IMR-90 (cell line): ENCODE results near the gene CAPN2. TPM values are rescaled to one million over a fixed set of nuclear protein-coding genes. Genes with fewer than 3 reads are reported as not detected.

Experiments used
- ATAC-seq: fragments of 200-7000 bp; cut with Tn5 transposase; 2 replicates; pipeline ENCODE4 v1.9.1; 2020; ENCODE audit warnings: low read depth, mild to moderate bottlenecking, moderate library complexity
- BruUV-seq: library from RNA; stranded (reverse); fragments of 400-500 nt; replicated peaks from 2 replicates; lab custom pipeline; 2021; lab: Mats Ljungman, UMichigan
- CTCF ChIA-PET: fragments of 300-600 bp; formaldehyde crosslinking; extraction: SDS; loops from one replicate; lab custom pipeline; 2021; ENCODE audit warnings: antibody characterized with exemption; lab: Yijun Ruan, JAX
- POLR2A ChIA-PET: fragments of 300-600 bp; sonication (Branson Sonifier 250); formaldehyde crosslinking; loops from one replicate; lab custom pipeline; 2022; ENCODE audit warnings: antibody characterized with exemption; ENCODE audit not compliant: unreplicated experiment; lab: Charles Lee
- DNase-seq: peaks from one replicate; pipeline ENCODE4 v3.0.0; 2013
- H2AFZ ChIP-seq: replicated peaks from 2 replicates; pipeline ENCODE3; 2013; ENCODE audit warnings: low read length, mild to moderate bottlenecking; ENCODE audit not compliant: poor library complexity
- H2AK5ac ChIP-seq: 2 replicates; pipeline ENCODE4 v1.6.1; 2013; ENCODE audit warnings: low read depth, low read length, inconsistent platforms
- H2AK9ac ChIP-seq: replicated peaks from 2 replicates; pipeline ENCODE3; 2013; ENCODE audit warnings: mild to moderate bottlenecking, low read depth, low read length, moderate library complexity; ENCODE audit not compliant: poor library complexity
- H2BK120ac ChIP-seq: 2 replicates; pipeline ENCODE4 v1.6.1; 2013; ENCODE audit warnings: low read depth, low read length, inconsistent platforms
- H2BK15ac ChIP-seq: 3 replicates; pipeline ENCODE4 v1.6.1; 2013; ENCODE audit warnings: low read depth, low read length, inconsistent platforms
- H2BK20ac ChIP-seq: 2 replicates; pipeline ENCODE4 v1.6.1; 2013; ENCODE audit warnings: low read depth, mild to moderate bottlenecking, inconsistent platforms, low read length, moderate library complexity
- H2BK5ac ChIP-seq: 2 replicates; pipeline ENCODE4 v1.6.1; 2013; ENCODE audit warnings: mild to moderate bottlenecking, low read depth, low read length, inconsistent platforms; ENCODE audit not compliant: poor library complexity, severe bottlenecking
- H3K14ac ChIP-seq: replicated peaks from 2 replicates; pipeline ENCODE4 v1.6.1; 2013; ENCODE audit warnings: low read depth, low read length, inconsistent platforms
- H3K18ac ChIP-seq: 2 replicates; pipeline ENCODE4 v1.6.1; 2013; ENCODE audit warnings: low read depth, low read length, control low read depth
- H3K23ac ChIP-seq: 2 replicates; pipeline ENCODE4 v1.6.1; 2013; ENCODE audit warnings: low read depth, low read length, inconsistent platforms
- H3K27ac ChIP-seq: 2 replicates; pipeline ENCODE4 v1.5.1; 2013; ENCODE audit warnings: mild to moderate bottlenecking, control low read depth, low read length; ENCODE audit not compliant: insufficient read depth
- H3K27me3 ChIP-seq: 2 replicates; pipeline ENCODE4 v1.6.1; 2013; ENCODE audit warnings: low read length; ENCODE audit not compliant: control insufficient read depth, insufficient read depth
- H3K36me3 ChIP-seq: 2 replicates; pipeline ENCODE4 v1.6.1; 2013; ENCODE audit warnings: low read length, mixed read lengths; ENCODE audit not compliant: control insufficient read depth, insufficient read depth
- H3K4ac ChIP-seq: 2 replicates; pipeline ENCODE4 v1.6.1; 2013; ENCODE audit warnings: low read depth, low read length, inconsistent platforms
- H3K4me1 ChIP-seq: 2 replicates; pipeline ENCODE4 v1.6.1; 2013; ENCODE audit warnings: low read length, mixed read lengths; ENCODE audit not compliant: control insufficient read depth, insufficient read depth
- H3K4me2 ChIP-seq: 2 replicates; pipeline ENCODE4 v1.6.1; 2013; ENCODE audit warnings: low read depth, mild to moderate bottlenecking, control low read depth, low read length, moderate library complexity
- H3K4me3 ChIP-seq: 2 replicates; pipeline ENCODE4 v1.5.1; 2013; ENCODE audit warnings: low read depth, mild to moderate bottlenecking, control low read depth, low read length, moderate library complexity; ENCODE audit not compliant: insufficient read depth
- H3K56ac ChIP-seq: 2 replicates; pipeline ENCODE4 v1.6.1; 2013; ENCODE audit warnings: low read length, inconsistent platforms; ENCODE audit not compliant: insufficient read depth; ENCODE audit errors: extremely low read depth
- H3K79me1 ChIP-seq, 2 experiments: 2 replicates each; pipeline ENCODE4 v1.6.1; 2013; ENCODE audit warnings: low read length in 2 of 2, inconsistent platforms in 1 of 2, low read depth in 1 of 2
- H3K9ac ChIP-seq: 2 replicates; pipeline ENCODE4 v1.6.1; 2013; ENCODE audit warnings: low read depth, low read length, control low read depth
- H3K9me1 ChIP-seq: 2 replicates; pipeline ENCODE4 v1.6.1; 2013; ENCODE audit warnings: low read length, inconsistent platforms; ENCODE audit not compliant: insufficient read depth
- H3K9me3 ChIP-seq: 2 replicates; pipeline ENCODE4 v1.6.1; 2013; ENCODE audit warnings: low read length; ENCODE audit not compliant: control insufficient read depth, insufficient read depth
- H4K20me1 ChIP-seq: 2 replicates; pipeline ENCODE4 v1.6.1; 2013; ENCODE audit warnings: low read length, inconsistent platforms; ENCODE audit not compliant: insufficient read depth
- H4K5ac ChIP-seq: 2 replicates; pipeline ENCODE4 v1.6.1; 2013; ENCODE audit warnings: mild to moderate bottlenecking, low read depth, low read length, control low read depth
- H4K8ac ChIP-seq, 2 experiments: 2 replicates each; pipeline ENCODE4 v1.6.1; 2013; ENCODE audit warnings: low read depth in 2 of 2, low read length in 2 of 2, control low read depth in 1 of 2, inconsistent platforms in 1 of 2
- H4K91ac ChIP-seq: 2 replicates; pipeline ENCODE4 v1.6.1; 2013; ENCODE audit warnings: low read depth, low read length, inconsistent platforms; ENCODE audit not compliant: insufficient read depth
- BHLHE40 ChIP-seq: fragments of 150-350 bp; IDR thresholded peaks from 2 replicates; pipeline ENCODE4 v1.6.1; 2016; ENCODE audit warnings: mild to moderate bottlenecking, low read depth, low read length
- CEBPB ChIP-seq: IDR thresholded peaks from 2 replicates; pipeline ENCODE4 v1.6.1; 2012; ENCODE audit warnings: low read depth, low read length, improper control_type of control experiment
- CHD1 ChIP-seq: IDR thresholded peaks from 2 replicates; pipeline ENCODE4 v1.6.1; 2012; ENCODE audit warnings: low read depth, low read length, improper control_type of control experiment
- CTCF ChIP-seq: conservative IDR thresholded peaks from 2 replicates; pipeline ENCODE4 v1.5.1; 2012; ENCODE audit warnings: mild to moderate bottlenecking, low read depth, low read length, improper control_type of control experiment
- ELK1 ChIP-seq: fragments of 150-350 bp; IDR thresholded peaks from 2 replicates; pipeline ENCODE4 v1.6.1; 2016; ENCODE audit warnings: low read depth, mild to moderate bottlenecking, low read length, moderate library complexity, borderline replicate concordance
- FOS ChIP-seq: fragments of 150-350 bp; IDR thresholded peaks from 2 replicates; pipeline ENCODE4 v1.6.1; 2016; ENCODE audit warnings: low read depth, low read length
- MAFK ChIP-seq: IDR thresholded peaks from 2 replicates; pipeline ENCODE4 v1.6.1; 2012; ENCODE audit warnings: low read depth, low read length, improper control_type of control experiment
- MAZ ChIP-seq: IDR thresholded peaks from 2 replicates; pipeline ENCODE4 v1.6.1; 2012; ENCODE audit warnings: low read depth, mild to moderate bottlenecking, low read length, improper control_type of control experiment, moderate library complexity, borderline replicate concordance
- NFE2L2 ChIP-seq: fragments of 150-350 bp; IDR thresholded peaks from 2 replicates; pipeline ENCODE4 v1.6.1; 2016; ENCODE audit warnings: low read depth, mild to moderate bottlenecking, low read length
- POLR2A ChIP-seq: IDR thresholded peaks from 2 replicates; pipeline ENCODE4 v1.6.1; 2012; ENCODE audit warnings: mild to moderate bottlenecking, low read depth, low read length
- RAD21 ChIP-seq: IDR thresholded peaks from 2 replicates; pipeline ENCODE4 v1.6.1; 2012; ENCODE audit warnings: low read length, improper control_type of control experiment
- RCOR1 ChIP-seq: IDR thresholded peaks from 2 replicates; pipeline ENCODE4 v1.6.1; 2012; ENCODE audit warnings: mild to moderate bottlenecking, low read length, improper control_type of control experiment; ENCODE audit not compliant: insufficient replicate concordance
- RFX5 ChIP-seq: IDR thresholded peaks from 2 replicates; pipeline ENCODE4 v1.8.0; 2012; ENCODE audit warnings: low read depth, mild to moderate bottlenecking, low read length, moderate library complexity
- SMC3 ChIP-seq: fragments of 150-350 bp; IDR thresholded peaks from 2 replicates; pipeline ENCODE4 v1.6.1; 2016; ENCODE audit warnings: low read depth, mild to moderate bottlenecking, antibody characterized with exemption, low read length, moderate library complexity
- USF2 ChIP-seq: fragments of 150-350 bp; IDR thresholded peaks from 2 replicates; pipeline ENCODE4 v1.6.1; 2017; ENCODE audit warnings: mild to moderate bottlenecking, antibody characterized with exemption, low read length, low read depth
- WGBS, 2 experiments: methylation state at CpG; one replicate each; pipeline versions ENCODE4 v1.1.5 to v1.1.7; 2013; ENCODE audit warnings: missing lambda C conversion rate in 2 of 2; ENCODE audit not compliant: insufficient read length in 1 of 2; ENCODE audit errors: extremely low coverage in 2 of 2; 5-methylcytosine and 5-hydroxymethylcytosine counted together
- dilution Hi-C: fragments of 300-500 bp; cut with HindIII; formaldehyde crosslinking; loops from one replicate; pipeline ENCODE4 v1.14.3; 2018; ENCODE audit warnings: low sequenced_read_pairs; ENCODE audit not compliant: unreplicated experiment
- in situ Hi-C: fragments of 300-500 bp; cut with MboI; formaldehyde crosslinking; loops from 3 replicates; pipeline ENCODE4 v1.14.3; 2019; ENCODE audit warnings: low sequenced_read_pairs, inconsistent platforms, mixed read lengths
- intact Hi-C: fragments of 100-400 bp; cut with micrococcal nuclease; formaldehyde crosslinking; loops from 2 replicates; pipeline ENCODE4 v1.10.0; 2022
- polyA plus RNA-seq, 3 experiments: library from polyadenylated mRNA; depleted of rRNA; stranded (reverse); fragments of >200 nt; gene quantifications; 2 replicates each; pipeline ENCODE4 v1.2.3, GENCODE V29; 2012; ENCODE audit warnings: low replicate concordance in 1 of 3
- total RNA-seq: library from RNA; depleted of rRNA; stranded (reverse); fragments of >200 nt; gene quantifications from 2 replicates; pipeline ENCODE4 v1.2.3, GENCODE V29; 2012

The CAPN2 gene
- total and polyA plus RNA-seq, 2 of the 4 experiments (the other 2 are of a cell fraction): 339 to 430 TPM

GRCh38 chr1:223712850-223713474 is 623 bp downstream of the CAPN2 start:
- intact Hi-C loops: loop anchor here (1.0 kb wide), 2 partner anchors 8 to 36 kb away; no protein-coding TSS in a partner anchor
- WGBS, 2 experiments: 0% methylated on average over 3 of the region's 40 CpGs; no CpG with 5 or more reads in 1 of the 2 experiments
- POLR2A ChIA-PET: interaction anchor here (0.6 kb wide), 1 partner anchor 999 kb away, joined by 27 read pairs; no protein-coding TSS in a partner anchor
- H3K56ac ChIP-seq: peak overlapping the region; percentile 96
- H3K4me3 ChIP-seq: peak overlapping the region; percentile 99
- in situ Hi-C loops: no loop called here
- H4K20me1 ChIP-seq: peaks cover 32% of the 10 kb centered on the region
- peaks cover 15 to 62% of the 10 kb centered on the region in 2 experiments; a peak in 3 of 4 replicates for H3K79me1 ChIP-seq
- peak overlapping the region; percentile 78 for H2AK5ac ChIP-seq
- dilution Hi-C loops: no loop called here
- peaks cover 13% of the 10 kb centered on the region for H3K36me3 ChIP-seq
- peak overlapping the region; percentile 90 for H3K4me2 ChIP-seq
- no peak for DNase-seq
- ATAC-seq: peak; percentile 8
- H3K4ac ChIP-seq: peak overlapping the region; percentile 97
- peak overlapping the region; percentile 90 for H4K5ac ChIP-seq
- H3K9me3 ChIP-seq: no peaks in the 10 kb centered on the region
- no TSS peak for BruUV-seq
- H3K9me1 ChIP-seq: peaks cover 16% of the 10 kb centered on the region
- H2BK15ac ChIP-seq: peak overlapping the region; percentile 48; the same call in 1 of the 3 replicates
- H2AK9ac ChIP-seq: peak overlapping the region; percentile 99
- CTCF ChIA-PET: interaction anchor here (1.2 to 3.5 kb wide), 2 partner anchors 17 to 37 kb away, joined by 3 to 21 read pairs; no protein-coding TSS in a partner anchor
- H2AFZ ChIP-seq: peak overlapping the region; percentile 85
- no peaks in the 10 kb centered on the region for H3K27me3 ChIP-seq
- H3K4me1 ChIP-seq: peaks cover 34% of the 10 kb centered on the region
- H3K23ac ChIP-seq: peak overlapping the region; percentile 98
- H3K18ac ChIP-seq: peak overlapping the region; percentile 93
- H2BK120ac ChIP-seq: peak overlapping the region; percentile 85
- peak overlapping the region; percentile 22 for H2BK20ac ChIP-seq
- H4K8ac ChIP-seq: peak overlapping the region; percentile 83 to 89
- peak overlapping the region; percentile 99 for H2BK5ac ChIP-seq
- H3K9ac ChIP-seq: peak overlapping the region; percentile 96
- H4K91ac ChIP-seq: peak overlapping the region; percentile 90
- H3K14ac ChIP-seq: peak overlapping the region; percentile 95
- peak overlapping the region; percentile 99 for H3K27ac ChIP-seq
- TF ChIP-seq CHD1 (no peak), USF2 (no peak), RCOR1 (no peak), POLR2A (no peak), CTCF (no peak), FOS (no peak), RAD21 (no peak), NFE2L2 (no peak), RFX5 (no peak), MAFK (no peak), BHLHE40 (no peak), SMC3 (no peak), ELK1 (no peak), CEBPB (no peak), MAZ (no peak)
